Endothelial cell of hepatic sinusoid (primary cell): ENCODE data around the gene LIN28B.
"Not testable (repeated sequence)": the region's sequence is repeated elsewhere in the genome, so short reads cannot be mapped to it uniquely, and the experiment has no call there.

Experiments
- in situ Hi-C: cut with HindIII; loops from 2 replicates; pipeline ENCODE4 v1.10.0; 2017; ENCODE audit warnings: low sequenced_read_pairs

Gene LIN28B

DNA sequence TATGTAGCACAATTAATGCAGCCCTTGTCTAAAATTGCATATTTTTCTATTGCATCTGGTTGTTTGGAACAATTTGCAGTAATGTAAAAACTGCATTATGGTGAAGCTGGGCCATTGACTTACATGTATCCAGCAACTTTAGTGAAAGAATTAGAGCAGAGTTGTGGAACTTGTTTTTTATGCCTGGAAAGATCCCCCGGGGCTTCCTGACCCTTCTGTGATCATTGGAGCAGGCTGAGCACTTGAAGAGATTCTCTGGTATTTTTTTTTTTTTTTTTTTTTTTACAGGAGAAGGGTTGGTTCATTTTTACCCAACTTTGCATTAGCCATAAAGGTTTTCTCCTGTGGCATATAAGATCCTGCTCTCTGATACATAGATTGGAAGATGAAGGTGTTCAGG is 45.0 kb downstream of the LIN28B start:
- in situ Hi-C loops: no loop called here

DNA sequence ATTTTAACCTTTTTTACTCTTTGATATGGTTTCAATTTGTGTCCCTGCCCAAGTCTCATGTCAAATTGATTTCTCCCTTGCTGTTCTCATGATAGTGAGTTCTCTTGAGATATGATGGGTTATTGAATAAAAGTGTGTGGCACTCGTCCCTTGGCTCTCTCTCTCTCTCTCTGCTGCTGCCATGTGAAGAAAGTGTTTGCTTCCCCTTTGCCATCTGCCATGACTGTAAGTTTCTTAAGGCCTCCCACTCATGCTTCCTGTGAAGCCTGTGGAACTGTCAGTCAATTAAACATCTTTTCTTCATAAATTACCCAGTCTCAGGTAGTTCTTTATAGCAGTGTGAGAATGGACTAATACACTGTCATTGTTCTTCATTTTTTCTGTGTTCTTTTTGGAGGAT is 48.5 kb downstream of the LIN28B start:
- in situ Hi-C loops: no loop called here

DNA sequence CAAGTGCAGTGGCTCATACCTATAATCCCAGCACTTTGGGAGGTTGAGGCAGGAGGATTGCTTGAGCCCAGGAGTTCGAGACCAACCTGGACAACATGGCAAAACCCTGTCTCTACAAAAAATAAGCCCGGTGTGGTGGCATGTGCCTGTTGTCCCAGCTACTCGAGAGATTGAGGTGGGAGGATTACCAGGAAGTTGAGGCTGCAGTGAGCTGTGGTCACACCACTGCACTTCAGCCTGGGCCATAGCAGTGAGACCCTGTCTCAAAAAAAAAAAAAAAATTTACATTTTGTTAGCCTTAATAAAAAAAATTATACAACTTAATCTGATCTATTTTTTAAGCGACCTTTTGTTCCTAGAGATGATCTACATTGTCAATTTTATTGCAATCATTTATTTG is 56.6 kb downstream of the LIN28B start:
- in situ Hi-C loops: not testable (repeated sequence)

DNA sequence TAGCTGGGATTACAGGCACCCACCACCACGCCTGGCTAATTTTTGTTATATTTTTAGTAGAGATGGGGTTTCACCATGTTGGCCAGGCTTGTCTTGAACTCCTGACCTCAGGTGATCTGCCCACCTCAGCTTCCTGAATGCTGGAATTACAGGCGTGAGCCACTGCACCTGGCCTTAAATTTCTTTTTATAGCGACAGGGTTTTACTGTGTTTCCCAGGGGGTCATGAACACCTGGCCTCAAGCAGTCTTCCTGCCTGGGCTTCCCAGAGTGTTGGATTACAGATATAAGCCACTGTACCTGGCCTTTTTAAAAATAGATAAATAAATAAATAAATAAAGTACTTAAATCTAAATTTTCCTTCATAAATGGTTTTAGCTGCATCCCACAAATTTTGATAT is 57.5 kb downstream of the LIN28B start:
- in situ Hi-C loops: no loop called here

DNA sequence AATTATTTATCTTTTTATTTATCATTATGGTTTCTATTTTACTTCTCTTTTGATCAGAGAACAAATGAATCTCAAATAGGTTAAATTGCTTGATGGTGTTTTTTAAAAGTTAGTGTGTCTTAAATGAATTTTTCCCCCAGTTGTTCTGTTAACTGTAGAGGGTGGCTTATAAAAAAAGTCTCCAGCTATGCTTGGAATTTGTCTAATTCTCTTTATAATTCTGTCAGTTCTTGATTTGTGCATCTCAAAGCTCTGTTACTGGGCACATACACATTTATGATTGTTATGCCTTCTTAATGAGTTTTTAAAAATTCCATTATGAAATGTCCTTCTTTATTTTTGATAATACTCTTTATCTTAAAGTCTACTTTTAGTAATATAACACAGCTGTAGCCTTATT is 58.0 kb downstream of the LIN28B start:
- in situ Hi-C loops: no loop called here

DNA sequence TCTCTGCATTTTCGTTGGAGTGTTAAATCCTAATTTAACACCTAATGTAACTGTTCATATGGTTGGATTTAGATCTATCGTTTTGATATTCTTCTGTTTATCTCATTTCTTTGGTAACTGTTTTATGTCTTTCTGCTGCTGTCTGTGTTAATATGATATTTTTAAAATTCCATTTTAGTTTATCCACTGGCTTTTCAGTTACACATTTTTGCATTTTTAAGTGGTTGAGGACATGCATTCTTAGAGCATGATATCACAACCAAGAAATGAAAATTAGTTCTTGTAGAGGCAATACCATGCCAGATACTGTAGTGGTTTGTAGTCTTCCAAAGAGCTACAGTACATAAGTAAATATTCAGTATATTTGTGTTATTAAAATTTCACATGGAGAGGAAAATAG is 58.6 kb downstream of the LIN28B start:
- in situ Hi-C loops: no loop called here

DNA sequence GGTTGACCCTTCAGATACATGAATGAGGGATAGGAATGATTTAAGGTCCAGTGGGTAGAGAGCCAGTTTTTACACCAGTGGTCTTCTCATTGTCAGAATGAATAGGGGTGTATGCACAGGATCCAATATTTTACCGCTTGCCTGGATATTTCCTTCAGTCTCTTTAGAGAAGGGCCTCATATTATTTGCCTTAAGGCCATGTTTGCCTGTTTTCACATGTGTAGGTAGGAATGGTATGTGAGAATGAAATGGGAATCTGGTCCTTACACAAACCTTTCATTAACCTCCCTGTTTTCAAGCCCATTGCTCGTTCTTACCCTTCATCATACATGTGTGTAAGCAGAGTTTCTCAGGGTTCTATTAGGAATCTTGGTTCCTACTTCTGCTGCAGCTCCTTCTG is 62.4 kb downstream of the LIN28B start:
- in situ Hi-C loops: no loop called here

DNA sequence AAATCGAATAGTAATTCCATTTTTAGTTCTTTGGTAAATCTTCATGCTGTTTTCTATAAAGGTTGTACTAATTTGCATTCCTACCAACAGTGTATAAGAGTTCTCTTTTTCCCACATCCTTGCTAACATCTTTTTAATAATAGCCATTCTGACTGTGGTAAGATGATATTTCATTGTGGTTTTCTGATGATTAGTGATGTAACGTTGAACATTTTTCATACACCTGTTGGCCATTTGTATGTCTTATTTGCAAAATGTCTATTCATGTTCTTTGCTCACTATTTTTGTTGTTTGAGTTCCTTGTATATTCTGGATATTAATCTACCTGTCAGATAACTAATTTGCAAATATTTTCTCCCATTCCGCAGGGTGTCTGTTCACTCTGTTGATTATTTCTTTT is 64.5 kb downstream of the LIN28B start:
- in situ Hi-C loops: no loop called here

DNA sequence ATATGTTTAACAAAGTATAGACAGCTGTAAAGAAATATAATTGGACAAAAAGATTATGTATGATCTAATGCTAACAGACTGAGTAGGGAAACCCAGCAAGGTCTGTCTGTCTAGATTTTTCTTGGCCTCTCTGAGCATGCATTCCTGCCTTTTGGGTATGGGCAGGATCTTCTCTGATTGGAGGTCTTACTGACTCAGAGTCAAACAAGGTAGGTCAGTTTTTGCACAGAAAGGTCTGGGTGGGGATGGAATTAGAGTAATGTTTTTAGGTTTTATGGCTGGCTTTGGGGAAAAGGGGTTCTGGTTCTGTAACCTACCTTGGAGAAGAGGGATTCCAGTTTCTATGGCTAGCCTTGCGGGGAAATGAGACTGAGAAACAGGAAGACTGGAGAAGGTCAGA is 65.5 kb downstream of the LIN28B start:
- in situ Hi-C loops: no loop called here

DNA sequence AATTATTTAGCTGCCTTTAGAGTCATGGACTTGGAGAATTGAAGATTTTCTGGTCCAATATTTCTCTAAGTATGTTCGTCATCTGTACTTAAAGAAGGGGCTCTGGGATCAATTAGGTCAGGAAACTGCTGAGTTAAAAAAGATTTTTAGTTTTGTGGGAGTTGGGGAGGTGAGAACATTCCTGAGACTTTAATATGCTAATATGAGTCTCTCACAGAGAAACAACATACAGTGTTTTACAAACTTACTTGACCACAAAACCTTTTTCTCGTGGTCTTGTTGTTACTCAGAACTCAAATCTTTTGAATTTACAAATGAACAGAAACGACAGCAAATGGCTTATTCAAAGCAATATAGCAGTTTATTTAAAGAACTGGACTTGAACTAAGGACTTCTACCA is 67.9 kb downstream of the LIN28B start:
- in situ Hi-C loops: no loop called here

DNA sequence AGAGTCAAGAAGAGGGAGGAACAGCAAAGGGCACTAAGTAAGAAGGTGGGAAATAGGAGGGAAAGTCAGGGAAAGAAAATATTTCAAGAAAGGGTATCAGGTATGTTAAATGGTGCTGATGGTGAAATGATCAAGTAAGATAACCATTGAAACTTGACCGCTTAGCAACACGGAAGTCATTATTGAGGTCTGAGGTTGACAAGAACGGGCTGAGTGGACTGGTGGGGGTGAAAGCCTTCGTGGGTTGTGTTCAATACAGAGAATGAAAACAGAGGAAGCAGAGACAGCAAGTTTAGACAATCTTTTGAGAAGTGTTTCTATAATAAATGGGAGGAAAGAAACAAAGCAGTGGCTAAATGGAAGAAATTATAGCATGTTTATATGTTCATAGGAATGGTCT is 72.0 kb downstream of the LIN28B start:
- in situ Hi-C loops: no loop called here

DNA sequence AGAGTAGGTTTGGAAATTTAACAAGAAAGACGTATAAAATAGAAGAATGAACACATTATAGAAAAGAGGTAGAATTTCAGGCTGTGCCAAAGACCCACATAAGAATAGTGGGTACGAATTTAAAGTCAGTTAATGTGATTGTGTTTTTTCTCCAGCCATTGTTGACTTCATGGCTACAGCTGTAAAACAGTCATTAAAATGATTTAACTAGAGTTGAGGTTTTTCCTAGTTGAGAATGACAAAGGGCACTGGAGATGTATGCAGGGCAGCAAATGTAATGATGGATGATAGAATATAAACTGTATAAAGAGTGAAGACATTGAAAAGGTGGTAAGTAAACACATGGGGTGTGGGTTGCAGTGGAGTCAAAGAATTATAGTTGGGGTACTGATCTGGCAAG is 72.7 kb downstream of the LIN28B start:
- in situ Hi-C loops: no loop called here

DNA sequence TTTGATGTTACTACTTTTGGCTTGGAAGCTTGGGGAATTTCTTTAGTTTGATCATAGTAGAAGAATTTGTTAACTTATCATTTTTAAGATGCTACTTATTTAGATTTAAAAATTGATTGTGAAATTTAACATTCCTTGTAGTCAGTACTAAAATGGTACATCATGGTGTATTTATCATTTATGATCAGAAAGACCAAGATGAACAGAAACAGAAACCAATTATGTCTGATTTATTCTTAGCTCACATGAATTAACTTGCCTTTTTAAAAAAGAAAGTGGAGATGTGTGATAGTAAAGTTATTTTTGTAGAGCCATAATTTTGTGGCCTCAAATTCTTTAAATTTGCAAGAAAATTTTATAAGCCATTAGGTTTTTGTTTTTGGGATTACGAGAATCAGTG is 77.6 kb downstream of the LIN28B start:
- in situ Hi-C loops: no loop called here

DNA sequence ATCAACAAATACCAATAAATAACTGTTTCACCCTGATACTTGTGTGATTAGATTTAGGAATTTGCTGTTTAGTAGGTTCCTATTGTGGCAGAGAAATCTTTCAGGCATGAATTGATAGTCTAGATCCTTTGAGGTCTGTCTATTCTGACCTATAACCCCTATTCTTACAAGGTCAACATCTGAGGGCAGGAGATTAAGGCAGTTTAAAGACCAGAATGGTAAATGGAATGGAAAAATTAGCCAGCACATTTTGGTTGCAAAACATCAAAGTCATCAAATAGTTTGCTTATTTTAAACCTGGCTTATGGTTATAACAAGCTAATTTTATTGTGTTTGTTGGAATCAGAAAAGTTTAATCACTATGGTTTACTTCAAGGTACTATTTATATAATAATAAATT is 78.4 kb downstream of the LIN28B start:
- in situ Hi-C loops: no loop called here

DNA sequence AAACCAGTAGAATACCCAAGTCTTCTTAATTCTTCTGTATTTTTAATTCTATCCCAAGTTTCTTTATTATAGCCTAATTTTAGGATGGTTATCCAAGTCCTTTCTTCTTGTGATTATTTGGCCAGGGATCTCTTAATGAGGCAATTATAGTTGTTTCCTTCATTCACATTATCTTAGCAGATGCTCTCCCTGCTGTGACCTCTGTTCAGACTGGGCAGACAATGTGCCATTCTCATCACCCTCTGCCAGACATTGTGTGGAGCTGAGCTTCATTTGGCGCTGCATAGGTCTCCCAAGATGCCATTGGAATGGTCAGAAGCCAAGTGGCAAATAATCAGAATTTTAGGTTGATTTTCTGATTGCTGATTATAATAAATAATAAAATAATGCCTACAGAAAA is 79.4 kb downstream of the LIN28B start:
- in situ Hi-C loops: no loop called here

DNA sequence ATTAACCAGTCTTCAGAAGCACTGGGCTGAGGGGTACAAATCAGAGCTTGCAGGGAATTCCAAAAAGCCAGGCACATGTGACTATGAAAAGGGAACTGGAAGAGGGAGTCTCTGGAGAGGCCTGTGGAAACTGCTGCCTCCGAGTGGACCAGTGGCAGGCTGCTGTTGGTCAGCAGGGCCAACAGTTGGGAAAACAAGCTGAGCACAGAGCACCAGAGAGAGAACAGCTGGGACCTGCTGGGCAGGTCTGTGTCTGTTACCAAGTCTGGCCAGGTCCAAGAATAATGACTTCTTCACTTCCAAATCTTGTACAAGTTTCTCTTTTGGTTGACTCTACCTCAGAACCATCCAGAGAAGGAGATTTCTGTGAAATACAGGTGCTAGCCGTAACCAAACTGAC is 81.4 kb downstream of the LIN28B start:
- in situ Hi-C loops: no loop called here

DNA sequence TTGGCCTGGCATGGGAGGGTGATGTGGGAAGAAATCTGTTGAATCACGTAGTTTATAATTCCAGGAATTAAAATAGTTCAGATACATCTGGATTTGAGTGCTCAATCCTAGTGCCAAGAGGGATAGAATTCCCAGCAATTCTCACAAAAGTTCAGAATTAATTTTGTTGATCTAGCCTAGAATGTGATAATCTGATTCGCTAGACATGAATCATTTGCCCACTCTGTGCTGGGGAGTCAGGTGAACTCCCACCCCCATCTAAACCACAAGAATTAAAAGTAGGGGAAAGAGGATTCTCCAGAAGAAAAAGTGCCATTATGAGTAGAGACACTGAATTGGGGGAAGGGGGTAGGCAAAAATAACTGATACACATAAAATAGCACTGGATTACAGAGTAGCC is 85.0 kb downstream of the LIN28B start:
- in situ Hi-C loops: no loop called here

DNA sequence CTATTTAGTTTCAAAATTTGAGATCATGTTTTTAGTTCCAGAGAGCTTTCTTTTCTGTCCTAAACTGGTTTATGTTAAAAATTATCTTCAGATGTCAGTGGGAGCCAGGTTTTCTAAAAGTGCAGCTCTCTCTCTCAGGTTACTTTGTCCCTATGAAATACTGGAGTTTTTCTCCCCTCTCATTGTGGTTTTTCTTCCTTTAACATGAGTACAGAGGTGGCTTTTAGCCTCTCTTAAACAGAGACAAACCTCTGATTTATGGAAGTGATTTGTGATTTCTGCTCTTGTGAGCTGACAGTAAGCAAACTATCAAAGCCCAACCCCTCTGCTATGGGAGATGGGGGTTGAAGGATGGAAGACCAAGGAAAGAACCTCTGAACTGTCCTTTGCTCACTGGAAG is 85.7 kb downstream of the LIN28B start:
- in situ Hi-C loops: no loop called here

DNA sequence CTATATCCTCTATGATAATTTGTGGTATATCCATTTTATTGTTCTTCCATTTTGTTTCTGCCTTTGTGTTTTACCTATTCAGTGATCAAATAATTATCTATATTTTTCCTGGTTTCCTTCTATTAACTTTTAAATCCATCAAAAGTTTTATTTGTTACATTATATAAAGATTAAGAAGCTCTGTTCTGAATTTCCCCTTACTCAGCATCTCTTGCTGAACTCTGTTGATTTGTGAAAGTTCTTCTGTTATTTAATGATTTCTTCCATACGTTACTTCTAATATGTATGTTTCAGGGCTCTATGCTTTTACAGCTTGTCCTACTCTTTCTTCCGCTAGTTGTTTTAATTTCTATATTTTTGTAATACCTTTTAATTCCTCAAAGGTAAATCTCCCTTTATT is 87.1 kb downstream of the LIN28B start:
- in situ Hi-C loops: no loop called here

DNA sequence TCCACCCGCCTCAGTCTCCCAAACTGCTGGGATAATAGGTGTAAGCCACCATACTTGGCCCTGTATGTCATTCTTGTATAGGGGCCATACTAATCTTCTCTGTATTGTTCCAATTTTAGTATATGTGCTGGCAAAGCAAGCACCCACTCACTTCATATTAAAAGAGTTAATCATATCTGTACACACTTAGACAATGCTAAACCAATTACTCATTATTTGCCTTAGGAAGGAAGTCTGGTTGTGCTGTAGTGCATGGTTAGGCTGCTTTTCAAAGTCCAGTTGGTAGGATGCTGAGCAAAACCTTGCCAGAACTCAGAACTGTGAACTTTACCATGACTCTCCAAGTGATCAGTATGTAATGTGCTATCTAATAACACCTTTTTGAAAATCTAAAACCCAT is 88.6 kb downstream of the LIN28B start:
- in situ Hi-C loops: no loop called here

DNA sequence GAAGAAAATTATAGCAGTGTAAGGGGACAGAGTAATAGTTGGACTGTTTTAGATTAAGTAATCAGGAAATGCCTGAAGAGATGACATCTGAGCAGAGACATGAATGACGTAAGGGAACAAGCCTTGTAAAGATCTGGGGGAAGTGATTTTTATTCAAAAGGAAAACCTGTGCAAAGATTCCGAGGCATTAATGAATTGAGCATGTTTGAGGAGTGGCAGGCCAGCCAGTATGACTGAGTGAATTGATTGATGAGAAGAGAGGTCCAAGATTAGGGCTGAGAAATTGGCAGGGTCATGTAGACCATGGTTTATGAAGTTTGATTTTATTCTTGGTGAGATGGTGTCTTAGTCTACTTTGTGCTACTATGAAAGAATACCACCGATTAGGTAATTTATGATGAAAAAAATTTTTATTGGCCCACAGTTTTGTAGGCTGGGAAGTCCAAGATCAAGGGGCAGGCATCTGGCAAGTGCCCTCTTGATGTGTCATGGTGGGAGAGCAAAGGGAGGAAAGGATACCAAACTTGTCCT is 95.1 kb downstream of the LIN28B start:
- in situ Hi-C loops: no loop called here

DNA sequence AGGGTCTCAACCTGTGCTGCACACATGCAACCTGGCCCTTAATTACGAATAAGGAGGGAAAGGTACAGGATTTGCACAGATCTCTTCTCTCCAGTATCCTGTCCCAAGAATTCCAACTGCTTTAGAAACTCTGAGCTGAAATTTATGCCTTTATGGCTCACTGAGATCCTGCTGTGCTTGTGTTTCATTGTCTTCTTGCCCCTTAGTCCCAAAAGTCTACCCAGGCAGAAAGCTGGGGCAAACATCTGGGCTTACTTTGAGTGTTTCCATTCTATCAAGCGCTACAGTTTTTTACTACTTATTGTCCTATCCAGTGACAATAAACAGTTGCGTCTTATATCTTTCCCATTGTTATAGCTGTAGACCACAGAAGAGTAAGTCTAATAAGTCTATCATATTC is 99.7 kb downstream of the LIN28B start:
- in situ Hi-C loops: no loop called here

DNA sequence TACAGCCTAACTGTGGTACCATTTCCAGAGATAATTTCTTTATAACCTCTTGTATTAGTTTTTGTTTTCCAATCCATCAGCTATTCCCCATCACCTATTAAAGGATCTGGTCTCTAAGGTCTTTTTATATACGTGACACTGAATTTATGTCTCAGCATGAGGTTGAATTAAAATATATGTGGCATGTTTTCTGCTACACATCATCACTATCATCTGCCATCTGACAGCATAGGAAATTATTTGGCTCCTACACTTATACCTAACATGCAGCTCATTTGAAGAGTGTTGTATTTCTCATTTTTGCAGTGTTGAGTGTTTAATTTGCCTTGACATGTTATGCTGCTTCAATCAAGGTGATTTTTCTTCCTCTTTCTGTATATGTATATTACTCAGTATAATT is 100.3 kb downstream of the LIN28B start:
- in situ Hi-C loops: no loop called here

DNA sequence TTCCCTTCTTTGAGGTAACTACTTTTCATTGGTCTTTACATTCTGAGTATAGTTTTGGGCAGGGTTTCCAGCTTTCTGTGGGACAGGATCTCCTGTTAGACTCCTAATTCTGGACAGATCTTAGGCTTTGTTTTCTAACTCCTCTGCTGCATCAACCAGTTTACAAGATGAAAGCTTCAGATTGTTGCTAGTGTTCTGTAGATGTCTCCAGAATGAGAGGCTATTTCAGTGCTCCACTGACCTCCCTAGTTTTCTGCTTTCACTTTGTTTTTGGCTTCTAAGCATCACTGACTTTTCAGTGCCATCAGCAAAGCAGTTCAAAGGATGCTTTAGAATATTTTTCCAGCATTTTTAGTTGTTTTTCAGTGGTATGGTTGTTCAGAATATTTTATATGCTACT is 101.4 kb downstream of the LIN28B start:
- in situ Hi-C loops: no loop called here
